ENCODE measurements around the gene KDM7A. TPM values are rescaled to one million over a fixed set of nuclear protein-coding genes. Genes with fewer than 3 reads are reported as not detected.
A peak's percentile ranks its signal among the peaks of the same experiment; 100 is the strongest.

The KDM7A gene
- total and polyA plus RNA-seq, 9 of the 15 experiments (the other 6 are each of a cell fraction or from before 2014, with no cell fraction given): 0.90 to 8.4 (median 7.0) TPM

DNA sequence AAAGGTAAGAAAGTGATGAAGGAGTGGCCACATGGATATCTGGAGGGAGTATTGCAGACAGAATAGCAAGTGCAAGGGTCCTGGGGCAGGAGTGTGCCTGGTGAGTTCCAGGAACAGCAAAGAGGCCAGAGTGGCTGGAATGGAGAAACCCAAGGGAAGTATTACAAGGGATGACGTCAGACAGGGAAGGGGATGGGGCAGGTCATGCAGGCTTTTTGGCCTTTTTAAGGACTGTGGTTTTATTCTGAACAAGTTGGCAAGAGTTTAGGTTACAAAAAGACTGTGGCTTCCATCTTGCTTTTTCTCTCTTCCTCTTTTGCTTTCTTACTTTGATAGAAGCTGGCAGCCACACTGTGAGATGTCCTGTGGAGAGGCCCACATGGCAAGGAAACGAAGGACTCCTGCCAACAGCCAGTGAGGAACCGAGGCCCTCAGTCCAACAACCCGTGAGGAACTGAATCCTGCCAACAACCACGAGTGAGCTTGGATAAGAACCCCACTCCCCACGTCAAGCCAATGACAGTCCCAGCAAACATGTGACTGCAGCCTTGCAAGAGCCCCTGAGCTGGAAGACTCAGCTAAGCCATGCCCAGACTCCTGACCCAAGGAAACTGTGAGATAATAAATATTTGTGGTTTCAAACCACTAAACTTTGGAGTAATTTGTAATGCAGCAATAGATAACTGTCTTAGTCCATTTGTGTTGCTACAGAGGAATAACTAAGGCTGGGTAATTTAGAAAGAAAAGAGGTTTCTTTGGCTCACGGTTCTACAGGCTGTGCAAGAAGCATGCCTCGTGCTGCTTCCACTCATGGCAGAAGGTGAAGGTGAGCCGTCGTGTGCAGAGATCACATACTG is 19.8 kb upstream of the KDM7A start (continued):
- TF ChIP-seq ATF2 (CRISPR knock-in tag; IDR thresholded peaks at IDR 0.05) (peak; percentile 37; the same call in 1 of the 2 replicates), SLC30A9 (CRISPR knock-in tag; IDR thresholded peaks at IDR 0.05) (no peak), MECOM (CRISPR knock-in tag; IDR thresholded peaks at IDR 0.05) (no peak), POLR2G (IDR thresholded peaks at IDR 0.05; ENCODE audit: low read depth, low read length) (no peak), POLR3A (IDR thresholded peaks at IDR 0.05; ENCODE audit: borderline replicate concordance, extremely low read depth, insufficient read depth, insufficient read length) (no peak), TEAD4 (IDR thresholded peaks at IDR 0.05; ENCODE audit: low read length) (no peak), TEAD4 (CRISPR knock-in tag; IDR thresholded peaks at IDR 0.05; ENCODE audit: borderline replicate concordance) (no peak), KDM1A (IDR thresholded peaks at IDR 0.05) (peak; percentile 49 to 62; a peak in 3 of 4 replicates), EGR1 (conservative IDR thresholded peaks at IDR 0.05) (no peak), BCOR (IDR thresholded peaks at IDR 0.05) (peak; percentile 93), CHD2 (IDR thresholded peaks at IDR 0.05; ENCODE audit: low read depth, low read length) (no peak), PRMT5 (CRISPR knock-in tag; IDR thresholded peaks at IDR 0.05) (no peak), RBM22 (IDR thresholded peaks at IDR 0.05; ENCODE audit: low read depth, low read length, poor library complexity, severe bottlenecking) (no peak), SMARCC2 (IDR thresholded peaks at IDR 0.05; ENCODE audit: low read depth) (no peak), NCOR1 (IDR thresholded peaks at IDR 0.05) (no peak), JUND (IDR thresholded peaks at IDR 0.05; ENCODE audit: borderline replicate concordance, low read depth, low read length) (no peak), JUND (tag; IDR thresholded peaks at IDR 0.05; ENCODE audit: borderline replicate concordance, low read depth, low read length) (peak; percentile 59; the same call in 2 of the 3 replicates), THAP7 (CRISPR knock-in tag; IDR thresholded peaks at IDR 0.05) (no peak), ZNF766 (CRISPR knock-in tag; conservative IDR thresholded peaks at IDR 0.05) (peak; percentile 100), ZBTB7A (IDR thresholded peaks at IDR 0.05; ENCODE audit: borderline replicate concordance, control insufficient read depth, low read depth, low read length) (no peak)
- TF ChIP-seq, protein P1, sequence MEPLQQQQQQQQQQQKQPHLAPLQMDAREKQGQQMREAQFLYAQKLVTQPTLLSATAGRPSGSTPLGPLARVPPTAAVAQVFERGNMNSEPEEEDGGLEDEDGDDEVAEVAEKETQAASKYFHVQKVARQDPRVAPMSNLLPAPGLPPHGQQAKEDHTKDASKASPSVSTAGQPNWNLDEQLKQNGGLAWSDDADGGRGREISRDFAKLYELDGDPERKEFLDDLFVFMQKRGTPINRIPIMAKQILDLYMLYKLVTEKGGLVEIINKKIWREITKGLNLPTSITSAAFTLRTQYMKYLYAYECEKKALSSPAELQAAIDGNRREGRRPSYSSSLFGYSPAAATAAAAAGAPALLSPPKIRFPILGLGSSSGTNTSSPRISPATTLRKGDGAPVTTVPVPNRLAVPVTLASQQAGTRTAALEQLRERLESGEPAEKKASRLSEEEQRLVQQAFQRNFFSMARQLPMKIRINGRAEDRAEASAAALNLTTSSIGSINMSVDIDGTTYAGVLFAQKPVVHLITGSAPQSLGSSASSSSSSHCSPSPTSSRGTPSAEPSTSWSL (CRISPR knock-in tag; IDR thresholded peaks at IDR 0.05; ENCODE audit: borderline replicate concordance): no peak
- TF ChIP-seq, protein P2, sequence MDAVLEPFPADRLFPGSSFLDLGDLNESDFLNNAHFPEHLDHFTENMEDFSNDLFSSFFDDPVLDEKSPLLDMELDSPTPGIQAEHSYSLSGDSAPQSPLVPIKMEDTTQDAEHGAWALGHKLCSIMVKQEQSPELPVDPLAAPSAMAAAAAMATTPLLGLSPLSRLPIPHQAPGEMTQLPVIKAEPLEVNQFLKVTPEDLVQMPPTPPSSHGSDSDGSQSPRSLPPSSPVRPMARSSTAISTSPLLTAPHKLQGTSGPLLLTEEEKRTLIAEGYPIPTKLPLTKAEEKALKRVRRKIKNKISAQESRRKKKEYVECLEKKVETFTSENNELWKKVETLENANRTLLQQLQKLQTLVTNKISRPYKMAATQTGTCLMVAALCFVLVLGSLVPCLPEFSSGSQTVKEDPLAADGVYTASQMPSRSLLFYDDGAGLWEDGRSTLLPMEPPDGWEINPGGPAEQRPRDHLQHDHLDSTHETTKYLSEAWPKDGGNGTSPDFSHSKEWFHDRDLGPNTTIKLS (IDR thresholded peaks at IDR 0.05; ENCODE audit: borderline replicate concordance, low read depth): 0 out of 2 replicates have a peak, but pooled peaks have one; percentile 20
- TF ChIP-seq, protein P3, sequence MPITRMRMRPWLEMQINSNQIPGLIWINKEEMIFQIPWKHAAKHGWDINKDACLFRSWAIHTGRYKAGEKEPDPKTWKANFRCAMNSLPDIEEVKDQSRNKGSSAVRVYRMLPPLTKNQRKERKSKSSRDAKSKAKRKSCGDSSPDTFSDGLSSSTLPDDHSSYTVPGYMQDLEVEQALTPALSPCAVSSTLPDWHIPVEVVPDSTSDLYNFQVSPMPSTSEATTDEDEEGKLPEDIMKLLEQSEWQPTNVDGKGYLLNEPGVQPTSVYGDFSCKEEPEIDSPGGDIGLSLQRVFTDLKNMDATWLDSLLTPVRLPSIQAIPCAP (CRISPR knock-in tag; IDR thresholded peaks at IDR 0.05; ENCODE audit: borderline replicate concordance): no peak

All from K562 (cell line).